Measurements from ENCODE around the gene CLASRP.
"Not testable (repeated sequence)": the region's sequence is repeated elsewhere in the genome, so short reads cannot be mapped to it uniquely, and the experiment has no call there.

The CLASRP gene

DNA sequence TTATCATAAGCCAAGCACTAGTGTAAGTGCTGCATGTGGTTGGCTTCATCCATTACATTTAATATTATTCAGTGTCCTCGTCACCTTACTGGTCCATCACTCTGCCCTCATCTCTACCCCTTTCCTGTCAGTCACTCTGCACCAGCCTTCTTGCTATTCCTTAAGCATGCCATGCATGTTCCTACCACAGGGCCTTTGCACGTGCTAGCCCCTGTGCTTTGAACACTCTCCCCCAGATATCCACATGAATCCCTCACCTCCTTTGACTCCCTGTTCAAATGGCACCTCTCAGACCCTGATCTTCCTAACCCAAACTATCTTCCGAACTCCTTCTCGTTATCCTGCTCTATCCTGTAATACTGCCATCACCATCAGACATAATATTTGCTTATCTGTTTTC is 40.8 kb upstream of the CLASRP start:
- Histone ChIP-seq H3K9me3 (ENCODE audit: insufficient read depth, low read length) (no peaks in the 10 kb centered on the region), H3K4me3 (ENCODE audit: insufficient read length, low read depth) (no peak overlapping the region), H3K9ac (ENCODE audit: insufficient read length, low read depth) (no peak overlapping the region), H3K27me3 (ENCODE audit: insufficient read depth, insufficient read length) (no peaks in the 10 kb centered on the region), H3K4me1 (ENCODE audit: insufficient read depth, insufficient read length) (no peaks in the 10 kb centered on the region), H3K36me3 (ENCODE audit: insufficient read depth, insufficient read length, low read length) (peaks cover 9% of the 10 kb centered on the region)
- no peak for DNase-seq (ENCODE audit: low read depth, low spot score)
- TF ChIP-seq SUZ12 (IDR thresholded peaks at IDR 0.05; ENCODE audit: extremely low read depth, insufficient read depth, insufficient read length): no peak
- no peak for TF ChIP-seq YY1 (IDR thresholded peaks at IDR 0.05; ENCODE audit: insufficient read depth, insufficient read length)
- TF ChIP-seq ZNF274 (IDR thresholded peaks at IDR 0.05; ENCODE audit: low read depth, low read length): no peak

DNA sequence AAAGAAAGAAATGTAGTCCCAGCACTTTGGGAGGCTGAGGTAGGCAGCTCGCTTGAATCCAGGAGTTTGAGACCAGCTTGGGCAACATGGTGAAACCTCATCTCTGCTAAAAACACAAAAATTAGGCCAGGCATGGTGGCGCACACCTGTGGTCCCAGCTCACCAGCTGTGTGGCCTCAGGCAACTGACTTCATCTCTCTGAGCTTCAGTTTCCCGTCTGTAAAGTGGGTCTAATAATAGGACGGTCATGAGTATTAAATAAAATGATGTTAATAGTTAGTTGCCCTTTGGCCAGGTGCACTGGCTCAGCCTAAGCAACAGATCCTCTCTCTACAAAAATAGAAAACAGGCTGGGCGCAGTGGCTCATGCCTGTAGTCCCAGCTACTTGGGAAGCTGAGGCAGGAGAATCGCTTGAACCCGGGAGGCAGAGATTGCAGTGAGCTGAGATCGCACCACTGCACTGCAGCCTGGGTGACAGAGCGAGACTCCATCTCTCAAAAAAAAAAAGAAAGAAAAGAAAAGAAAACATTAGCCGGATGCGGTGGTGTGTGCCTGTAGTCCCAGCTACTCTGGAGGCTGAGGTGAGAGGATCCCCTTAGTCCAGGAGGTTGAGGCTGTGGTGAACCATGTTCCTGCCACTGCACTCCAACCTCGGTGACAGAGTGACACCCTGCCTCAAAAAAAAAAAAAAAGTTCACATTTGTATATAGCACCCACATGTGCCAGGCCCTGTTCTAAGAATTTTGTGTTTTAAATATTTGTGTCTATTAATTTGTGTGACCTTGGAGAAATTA is 39.5 kb upstream of the CLASRP start:
- H3K9ac ChIP-seq (ENCODE audit: insufficient read length, low read depth); H3K9me3 ChIP-seq (ENCODE audit: insufficient read depth, low read length); H3K27me3 ChIP-seq (ENCODE audit: insufficient read depth, insufficient read length); H3K4me3 ChIP-seq (ENCODE audit: insufficient read length, low read depth); DNase-seq (ENCODE audit: low read depth, low spot score); H3K36me3 ChIP-seq (ENCODE audit: insufficient read depth, insufficient read length, low read length); H3K4me1 ChIP-seq (ENCODE audit: insufficient read depth, insufficient read length): not testable (repeated sequence)

DNA sequence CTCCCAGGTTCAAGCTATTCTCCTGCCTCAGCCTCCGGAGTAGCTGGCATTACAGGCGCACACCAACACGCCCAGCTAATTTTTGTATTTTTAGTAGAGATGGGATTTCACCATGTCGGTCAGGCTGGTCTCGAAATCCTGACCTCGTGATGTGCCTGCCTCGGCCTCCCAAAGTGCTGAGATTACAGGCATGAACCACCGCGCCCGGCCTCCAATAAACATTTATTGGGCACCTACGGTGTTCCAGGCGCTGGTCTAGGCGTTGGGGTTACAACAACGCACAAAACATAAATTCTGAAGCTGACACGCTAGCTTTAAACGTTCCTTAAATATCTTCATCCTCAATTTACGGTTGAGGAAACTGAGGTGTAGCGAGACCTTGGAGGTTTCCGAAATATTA is 38.2 kb upstream of the CLASRP start:
- H3K4me1 ChIP-seq (ENCODE audit: insufficient read depth, insufficient read length); H3K27me3 ChIP-seq (ENCODE audit: insufficient read depth, insufficient read length); H3K4me3 ChIP-seq (ENCODE audit: insufficient read length, low read depth); H3K9ac ChIP-seq (ENCODE audit: insufficient read length, low read depth); H3K9me3 ChIP-seq (ENCODE audit: insufficient read depth, low read length); DNase-seq (ENCODE audit: low read depth, low spot score): not testable (repeated sequence)
- H3K36me3 ChIP-seq (ENCODE audit: insufficient read depth, insufficient read length, low read length): peaks cover 14% of the 10 kb centered on the region

DNA sequence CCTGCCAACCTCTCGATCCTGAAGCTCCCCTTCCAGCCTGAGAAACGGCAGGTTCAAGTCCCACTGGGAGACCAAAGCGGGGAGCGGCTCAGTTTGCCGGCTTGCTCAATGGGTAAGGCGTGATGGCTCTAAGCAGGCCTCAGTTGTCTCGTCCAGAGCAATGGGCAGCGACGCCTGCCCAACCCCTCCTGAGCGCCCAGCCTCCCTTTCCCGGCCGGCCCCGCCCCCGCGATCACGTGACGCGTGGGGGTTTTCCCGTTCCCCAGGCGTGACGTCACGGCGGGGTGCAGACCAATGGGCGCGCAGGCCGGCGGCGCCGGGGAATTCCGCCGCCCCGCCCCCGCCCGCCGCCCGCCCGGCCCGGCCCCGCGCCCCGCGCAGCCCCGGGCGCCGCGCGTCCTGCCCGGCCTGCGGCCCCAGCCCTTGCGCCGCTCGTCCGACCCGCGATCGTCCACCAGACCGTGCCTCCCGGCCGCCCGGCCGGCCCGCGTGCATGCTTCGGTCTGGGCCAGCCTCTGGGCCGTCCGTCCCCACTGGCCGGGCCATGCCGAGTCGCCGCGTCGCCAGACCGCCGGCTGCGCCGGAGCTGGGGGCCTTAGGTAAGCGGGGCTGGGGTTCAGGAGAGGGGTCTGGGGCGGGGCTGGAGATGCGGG is 37.6 kb upstream of the CLASRP start, which contains the start of gene RELB:
RELB (plus strand) TSS at position 378 of the 653 bp plus-strand sequence; CDS start at position 494, 116 bp downstream.
- peak; percentile 65 for DNase-seq (ENCODE audit: low read depth, low spot score)
- peaks cover 18% of the 10 kb centered on the region for H3K36me3 ChIP-seq (ENCODE audit: insufficient read depth, insufficient read length, low read length)
- TF ChIP-seq SUZ12 (IDR thresholded peaks at IDR 0.05; ENCODE audit: extremely low read depth, insufficient read depth, insufficient read length): no peak
- no peak for TF ChIP-seq YY1 (IDR thresholded peaks at IDR 0.05; ENCODE audit: insufficient read depth, insufficient read length)
- TF ChIP-seq ZNF274 (IDR thresholded peaks at IDR 0.05; ENCODE audit: low read depth, low read length): no peak
- H3K9me3 ChIP-seq (ENCODE audit: insufficient read depth, low read length): no peaks in the 10 kb centered on the region
- H3K4me3 ChIP-seq (ENCODE audit: insufficient read length, low read depth): peak within 1 kb of the TSS; percentile 63
- peak within 1 kb of the TSS; percentile 78 for H3K9ac ChIP-seq (ENCODE audit: insufficient read length, low read depth)
- no peaks in the 10 kb centered on the region for H3K27me3 ChIP-seq (ENCODE audit: insufficient read depth, insufficient read length)
- H3K4me1 ChIP-seq (ENCODE audit: insufficient read depth, insufficient read length): no peaks in the 10 kb centered on the region

- no peaks in the 10 kb centered on the region for H3K9me3 ChIP-seq (ENCODE audit: insufficient read depth, low read length)
- no peaks in the 10 kb centered on the region for H3K27me3 ChIP-seq (ENCODE audit: insufficient read depth, insufficient read length)
- DNase-seq (ENCODE audit: low read depth, low spot score): no peak
- H3K36me3 ChIP-seq (ENCODE audit: insufficient read depth, insufficient read length, low read length): peaks cover 32% of the 10 kb centered on the region
- no peak overlapping the region for H3K4me3 ChIP-seq (ENCODE audit: insufficient read length, low read depth)
- H3K9ac ChIP-seq (ENCODE audit: insufficient read length, low read depth): no peak overlapping the region
- TF ChIP-seq ZNF274 (IDR thresholded peaks at IDR 0.05; ENCODE audit: low read depth, low read length): no peak
- TF ChIP-seq SUZ12 (IDR thresholded peaks at IDR 0.05; ENCODE audit: extremely low read depth, insufficient read depth, insufficient read length): no peak
- no peak for TF ChIP-seq YY1 (IDR thresholded peaks at IDR 0.05; ENCODE audit: insufficient read depth, insufficient read length)
- H3K4me1 ChIP-seq (ENCODE audit: insufficient read depth, insufficient read length): peaks cover 2% of the 10 kb centered on the region
Observed at GRCh38 chr19:45003485-45003884, 35.4 kb upstream of the CLASRP start.

DNA sequence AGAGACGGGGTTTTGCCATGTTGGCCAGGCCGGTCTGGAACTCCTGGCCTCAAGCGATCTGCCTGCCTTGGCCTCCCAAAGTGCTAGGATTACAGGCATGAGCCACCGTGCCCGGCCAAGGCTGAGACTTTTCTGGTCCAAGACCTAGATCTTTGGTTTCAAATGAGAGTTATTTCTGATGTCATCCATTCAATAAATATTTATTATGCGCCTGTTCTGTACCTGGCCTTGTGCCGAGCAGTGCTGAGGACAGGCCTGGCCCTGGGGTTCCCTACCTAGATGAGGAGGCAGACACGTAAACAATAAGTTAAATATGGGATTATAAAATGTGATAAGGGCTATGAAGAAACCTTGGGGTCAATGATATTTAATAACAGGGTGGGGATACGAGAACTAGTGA is 33.1 kb upstream of the CLASRP start:
- Histone ChIP-seq H3K9ac (ENCODE audit: insufficient read length, low read depth) (no peak overlapping the region), H3K4me3 (ENCODE audit: insufficient read length, low read depth) (no peak overlapping the region), H3K27me3 (ENCODE audit: insufficient read depth, insufficient read length) (no peaks in the 10 kb centered on the region), H3K36me3 (ENCODE audit: insufficient read depth, insufficient read length, low read length) (peaks cover 34% of the 10 kb centered on the region), H3K4me1 (ENCODE audit: insufficient read depth, insufficient read length) (peaks cover 2% of the 10 kb centered on the region), H3K9me3 (ENCODE audit: insufficient read depth, low read length) (no peaks in the 10 kb centered on the region)
- TF ChIP-seq ZNF274 (IDR thresholded peaks at IDR 0.05; ENCODE audit: low read depth, low read length): no peak
- no peak for TF ChIP-seq YY1 (IDR thresholded peaks at IDR 0.05; ENCODE audit: insufficient read depth, insufficient read length)
- DNase-seq (ENCODE audit: low read depth, low spot score): no peak

DNA sequence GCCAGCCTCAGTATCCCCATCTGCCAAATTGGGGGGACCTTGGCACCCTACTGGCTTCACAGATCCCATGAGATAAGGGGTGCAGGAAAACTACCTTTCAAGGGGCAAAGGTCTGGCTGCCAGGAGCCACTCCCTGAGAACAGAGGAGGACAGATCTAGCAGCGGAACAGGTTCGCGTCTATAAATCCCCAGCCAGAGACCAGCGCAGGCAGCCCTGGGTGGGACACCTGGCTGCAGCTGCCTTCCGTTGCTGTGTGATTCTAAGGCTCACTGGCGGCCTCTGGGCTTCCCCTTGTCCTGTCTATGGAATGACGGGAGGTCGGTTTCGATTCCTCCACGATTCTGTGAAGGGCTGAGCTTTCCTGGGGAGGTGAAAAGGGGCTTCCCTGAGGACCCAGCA is 30.3 kb upstream of the CLASRP start:
- Histone ChIP-seq H3K9me3 (ENCODE audit: insufficient read depth, low read length) (no peaks in the 10 kb centered on the region), H3K36me3 (ENCODE audit: insufficient read depth, insufficient read length, low read length) (peaks cover 27% of the 10 kb centered on the region), H3K9ac (ENCODE audit: insufficient read length, low read depth) (no peak overlapping the region), H3K27me3 (ENCODE audit: insufficient read depth, insufficient read length) (no peaks in the 10 kb centered on the region), H3K4me3 (ENCODE audit: insufficient read length, low read depth) (no peak overlapping the region), H3K4me1 (ENCODE audit: insufficient read depth, insufficient read length) (peaks cover 2% of the 10 kb centered on the region)
- DNase-seq (ENCODE audit: low read depth, low spot score): no peak
- TF ChIP-seq YY1 (IDR thresholded peaks at IDR 0.05; ENCODE audit: insufficient read depth, insufficient read length) (no peak), SUZ12 (IDR thresholded peaks at IDR 0.05; ENCODE audit: extremely low read depth, insufficient read depth, insufficient read length) (no peak), ZNF274 (IDR thresholded peaks at IDR 0.05; ENCODE audit: low read depth, low read length) (no peak)

All from NT2/D1 (cell line).